COR-L47 (cell line): Measurements from ENCODE around the gene RBAK.
"Not testable (repeated sequence)": the region's sequence is repeated elsewhere in the genome, so short reads cannot be mapped to it uniquely, and the experiment has no call there.

Source experiments
- DNase-seq: peaks from one replicate; lab custom pipeline; 2025; lab: John Stamatoyannopoulos, UW

RBAK gene

GRCh38 chr7:5051731-5052130, 6.1 kb downstream of the RBAK start:
- DNase-seq, result not testable (repeated sequence)

- no peak for DNase-seq
Observed at GRCh38 chr7:5053175-5053574, 7.5 kb downstream of the RBAK start.

GRCh38 chr7:5063698-5064097, 18.0 kb downstream of the RBAK start:
- no peak for DNase-seq

GRCh38 chr7:5064391-5065106, 18.9 kb downstream of the RBAK start:
- no peak for DNase-seq

GRCh38 chr7:5065107-5065407, 19.4 kb downstream of the RBAK start:
- no peak for DNase-seq

- DNase-seq, result no peak
Observed at GRCh38 chr7:5068521-5068920, 22.9 kb downstream of the RBAK start.

GRCh38 chr7:5070206-5070605, 24.5 kb downstream of the RBAK start:
- no peak for DNase-seq

- not testable (repeated sequence) for DNase-seq
Observed at GRCh38 chr7:5075187-5075586, 29.5 kb downstream of the RBAK start.

- peak; percentile 94 for DNase-seq
Observed at GRCh38 chr7:5077740-5078139, 32.1 kb downstream of the RBAK start.

GRCh38 chr7:5082806-5083205, 37.1 kb downstream of the RBAK start:
- no peak for DNase-seq

- DNase-seq, result no peak
Observed at GRCh38 chr7:5083311-5083711, 37.7 kb downstream of the RBAK start.

GRCh38 chr7:5086256-5086655, 40.6 kb downstream of the RBAK start:
- no peak for DNase-seq

- not testable (repeated sequence) for DNase-seq
Observed at GRCh38 chr7:5088228-5088833, 42.7 kb downstream of the RBAK start.

- no peak for DNase-seq
Observed at GRCh38 chr7:5088906-5089305, 43.2 kb downstream of the RBAK start.

GRCh38 chr7:5093948-5094347, 48.3 kb downstream of the RBAK start:
- no peak for DNase-seq

GRCh38 chr7:5094641-5095040, 49.0 kb downstream of the RBAK start:
- no peak for DNase-seq

GRCh38 chr7:5116359-5116758, 70.7 kb downstream of the RBAK start:
- DNase-seq, result no peak

GRCh38 chr7:5117095-5117970, 71.7 kb downstream of the RBAK start:
- no peak for DNase-seq
